GM19467 (cell line): Measurements from ENCODE around the gene MTFR1L.

Experiments
- ATAC-seq: cut with Tn5 transposase; IDR thresholded peaks from one replicate; pipeline ENCODE4 v1.9.1; 2021; ENCODE audit warnings: mild to moderate bottlenecking, moderate library complexity; ENCODE audit not compliant: unreplicated experiment

MTFR1L gene

DNA sequence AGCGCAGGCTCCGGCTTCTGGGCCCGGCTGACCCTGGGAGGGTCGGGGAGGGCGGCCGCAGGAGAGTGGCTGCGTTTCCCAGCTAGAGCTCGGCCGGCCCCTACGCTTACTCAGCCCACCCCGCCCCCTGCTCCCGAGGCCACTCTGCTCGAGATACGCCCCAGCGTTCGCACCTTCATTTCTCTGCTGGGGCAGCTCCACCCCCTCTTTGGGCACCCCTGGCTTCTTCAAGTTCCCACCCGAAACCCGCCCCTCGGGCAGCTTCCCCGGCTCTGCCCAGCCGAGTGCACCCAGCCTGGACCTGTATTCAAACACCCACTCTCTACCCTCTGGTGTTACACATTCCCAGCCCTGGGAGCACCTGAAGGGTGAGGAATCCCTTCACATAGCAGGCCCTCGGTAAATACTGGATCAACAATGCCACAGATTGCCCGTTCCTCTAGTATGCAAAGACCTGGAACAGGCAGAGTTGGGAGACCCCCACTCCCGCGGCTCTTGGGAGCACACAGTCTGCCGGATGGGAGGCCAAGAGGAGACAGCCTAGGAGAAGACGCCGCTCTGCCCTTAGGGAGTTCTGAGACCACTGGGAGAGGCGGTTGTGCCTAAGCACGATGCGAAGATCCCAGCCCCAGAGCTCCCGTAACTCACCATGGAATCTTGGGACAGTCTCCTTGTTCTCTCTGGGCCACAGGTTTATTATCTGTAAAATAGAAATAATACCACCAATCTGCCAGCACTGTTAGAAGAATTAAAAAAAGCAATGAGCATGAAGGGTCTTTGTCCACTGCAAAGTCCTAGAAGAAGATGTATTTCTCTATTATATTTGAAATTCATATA is 56.3 kb downstream of the MTFR1L start:
- ATAC-seq: no peak

DNA sequence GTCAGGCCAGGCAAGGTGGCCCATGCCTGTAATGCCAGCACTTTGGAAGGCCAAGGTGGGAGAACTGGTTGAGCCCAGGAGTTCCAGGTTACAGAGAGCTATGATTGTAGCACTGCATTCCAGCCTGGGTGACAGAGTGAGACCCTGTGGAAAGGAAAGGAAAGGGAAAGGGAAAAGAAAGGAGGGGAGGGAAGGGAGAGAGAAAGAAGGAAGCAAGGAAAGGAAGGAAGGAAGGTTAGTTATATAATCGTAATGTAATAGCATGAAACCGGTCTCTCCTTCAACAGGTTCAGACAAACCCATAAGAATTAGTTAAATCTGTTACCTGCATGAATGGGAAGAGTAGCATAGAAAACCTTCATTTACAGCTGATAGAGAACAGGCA is 56.9 kb downstream of the MTFR1L start:
- no peak for ATAC-seq

DNA sequence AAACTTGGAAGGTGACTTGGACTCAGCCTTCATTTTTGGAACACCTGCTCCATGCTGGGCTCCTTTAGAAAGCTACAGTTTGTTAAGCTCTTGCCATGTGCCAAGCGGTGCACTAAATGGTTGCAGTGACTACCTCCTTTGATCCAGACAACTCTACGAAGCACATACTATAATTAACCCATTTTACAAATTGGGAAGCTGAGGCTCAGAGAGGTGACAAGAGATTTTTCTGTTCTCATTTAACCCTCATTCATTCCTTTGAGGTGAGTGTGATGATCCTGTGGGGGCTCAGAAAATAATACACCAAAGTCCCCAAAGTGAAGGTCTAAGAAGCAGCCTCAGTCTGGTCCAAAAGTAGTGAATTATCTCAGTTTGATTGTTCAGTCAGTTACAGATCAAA is 57.4 kb downstream of the MTFR1L start:
- no peak for ATAC-seq

DNA sequence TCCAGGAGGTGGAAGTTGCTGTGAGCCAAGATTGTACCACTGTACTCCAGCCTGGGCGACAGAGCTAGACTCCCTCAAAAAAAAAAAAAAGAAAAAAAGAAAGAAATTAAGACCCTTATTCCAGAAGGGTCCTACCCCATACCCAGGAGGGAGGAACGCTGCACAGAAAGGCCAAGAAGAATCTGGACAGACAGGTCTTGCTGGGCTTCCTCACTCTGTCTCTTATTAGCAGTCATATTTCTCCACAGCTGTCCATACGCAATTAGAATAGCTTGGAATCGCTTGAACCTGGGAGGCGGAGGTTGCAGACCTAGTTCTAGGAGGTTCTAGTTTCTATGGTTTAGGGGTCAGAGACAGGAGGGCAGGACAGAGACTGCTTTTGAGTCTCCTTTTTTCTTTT is 58.9 kb downstream of the MTFR1L start:
- ATAC-seq: no peak

DNA sequence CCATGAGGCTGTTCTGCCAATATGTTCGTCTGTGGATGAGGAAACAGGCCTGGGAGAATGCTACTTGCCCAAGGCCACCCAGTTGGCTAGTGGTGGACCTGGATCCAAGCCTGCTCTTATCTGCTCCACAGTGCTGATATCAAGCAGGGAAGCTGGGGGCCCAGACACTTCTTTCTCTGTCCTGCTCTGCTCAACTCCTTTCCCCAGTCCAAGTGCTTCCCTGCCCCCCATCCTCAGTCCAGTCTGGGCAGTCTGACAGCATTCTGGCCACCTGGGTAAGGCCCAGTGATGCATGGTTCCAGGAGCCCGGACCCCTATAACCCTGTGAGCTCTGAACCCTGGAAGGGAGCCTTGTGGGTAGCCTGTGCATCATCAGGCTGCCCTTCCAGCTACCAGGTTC is 59.9 kb downstream of the MTFR1L start:
- no peak for ATAC-seq

DNA sequence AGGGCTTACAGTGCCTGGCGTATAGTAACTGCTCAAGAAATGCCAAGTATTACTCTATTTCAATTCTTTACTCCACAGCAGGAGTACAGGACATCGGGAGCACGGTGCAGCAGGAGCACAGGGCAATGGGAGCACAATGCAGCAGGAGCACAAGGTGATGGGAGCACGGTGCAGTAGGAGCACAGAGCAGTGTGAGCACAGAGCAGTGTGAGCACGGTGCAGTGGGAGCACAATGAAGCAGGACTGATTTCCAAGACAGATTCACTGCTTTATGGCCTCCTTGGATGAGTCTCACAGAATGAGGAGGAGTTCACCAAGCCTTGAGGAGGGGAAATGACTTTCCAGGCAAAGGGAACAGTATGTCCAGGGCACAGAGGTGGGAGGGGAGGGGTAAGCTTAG is 60.8 kb downstream of the MTFR1L start:
- ATAC-seq: no peak

DNA sequence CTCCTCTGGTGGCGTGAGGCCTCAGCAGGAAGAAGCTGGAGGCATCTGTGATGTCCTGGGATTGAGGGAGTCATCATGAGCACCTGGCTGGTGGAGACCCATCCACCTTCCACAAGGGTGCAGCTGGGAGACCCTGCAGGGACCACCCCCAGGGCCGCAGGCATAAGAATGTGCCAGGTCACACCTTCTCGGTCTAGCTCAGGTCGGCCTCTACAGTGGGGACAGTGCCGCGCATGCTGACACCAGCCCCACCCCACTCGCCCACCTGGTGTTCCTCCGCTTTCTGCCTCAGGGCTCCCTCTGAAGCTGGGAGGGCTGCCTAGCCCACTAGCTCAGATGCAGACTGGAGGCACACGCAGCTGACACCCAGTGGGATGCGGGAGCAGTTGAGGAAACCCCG is 61.5 kb downstream of the MTFR1L start:
- ATAC-seq: no peak
